Measurements from ENCODE around the gene MYRIP. TPM values are rescaled to one million over a fixed set of nuclear protein-coding genes. Genes with fewer than 3 reads are reported as not detected.
"Not testable (repeated sequence)": the region's sequence is repeated elsewhere in the genome, so short reads cannot be mapped to it uniquely, and the experiment has no call there.

The MYRIP gene
- total and polyA plus RNA-seq, 7 experiments from 2014 or later = not detected

GRCh38 chr3:40268802-40269524, 459.6 kb downstream of the MYRIP start:
- Mint-ChIP-seq H3K36me3 (peaks cover 0 to 33% (median 25%) of the 10 kb centered on the region in 5 donors), H3K4me3 (no peak overlapping the region), H3K27me3 (peaks cover 0 to 5% (median 0%) of the 10 kb centered on the region in 5 donors), H3K27ac (no peak overlapping the region), H3K9me3 (peaks cover 0 to 8% (median 1%) of the 10 kb centered on the region in 11 donors), H3K4me1 (peaks cover 0 to 6% (median 0%) of the 10 kb centered on the region in 7 donors)
- Histone ChIP-seq H3K36me3 (ENCODE audit: control insufficient read depth in 2 of 3, insufficient read depth in 3 of 3, low read length in 3 of 3) (no peaks in the 10 kb centered on the region), H3K4me1 (ENCODE audit: control insufficient read depth in 2 of 2, insufficient read depth in 2 of 2, low read length in 2 of 2) (no peaks in the 10 kb centered on the region), H3K27me3 (ENCODE audit: control insufficient read depth in 2 of 2, insufficient read depth in 2 of 2, low read length in 2 of 2) (no peaks in the 10 kb centered on the region), H3K9me3 (ENCODE audit: control insufficient read depth in 2 of 3, low read length in 3 of 3) (no peaks in the 10 kb centered on the region), H3K4me3 (ENCODE audit: low read length) (no peak overlapping the region), H3K27ac (ENCODE audit: low read depth, low read length) (no peak overlapping the region)
- intact Hi-C loops (cut with micrococcal nuclease) = no loop called here
- DNase-seq = no peak
- POLR2A ChIA-PET = no interaction called here
- no peak for ATAC-seq
- CTCF ChIA-PET = no interaction called here

- no peak overlapping the region for H3K27ac Mint-ChIP-seq
Observed at GRCh38 chr3:40278791-40279190, 469.4 kb downstream of the MYRIP start.

GRCh38 chr3:40281995-40282394, 472.6 kb downstream of the MYRIP start:
- H3K4me3 Mint-ChIP-seq = no peak overlapping the region
- POLR2A ChIA-PET = no interaction called here
- CTCF ChIA-PET = no interaction called here
- H3K36me3 ChIP-seq (ENCODE audit: control insufficient read depth in 2 of 3, insufficient read depth in 3 of 3, low read length in 3 of 3) = no peaks in the 10 kb centered on the region
- peaks cover 0 to 6% (median 0%) of the 10 kb centered on the region in 7 donors for H3K4me1 Mint-ChIP-seq
- no peak for ATAC-seq
- no peaks in the 10 kb centered on the region for H3K27me3 ChIP-seq (ENCODE audit: control insufficient read depth in 2 of 2, insufficient read depth in 2 of 2, low read length in 2 of 2)
- H3K4me3 ChIP-seq (ENCODE audit: low read length) = no peak overlapping the region
- no peaks in the 10 kb centered on the region for H3K9me3 ChIP-seq (ENCODE audit: control insufficient read depth in 2 of 3, low read length in 3 of 3)
- H3K27ac ChIP-seq (ENCODE audit: low read depth, low read length) = no peak overlapping the region
- DNase-seq = no peak
- no peaks in the 10 kb centered on the region for H3K4me1 ChIP-seq (ENCODE audit: control insufficient read depth in 2 of 2, insufficient read depth in 2 of 2, low read length in 2 of 2)
- H3K27ac Mint-ChIP-seq = no peak overlapping the region
- H3K9me3 Mint-ChIP-seq = peaks cover 0 to 10% (median 4%) of the 10 kb centered on the region in 11 donors
- intact Hi-C loops (cut with micrococcal nuclease) = no loop called here
- H3K36me3 Mint-ChIP-seq = peaks cover 0 to 26% (median 11%) of the 10 kb centered on the region in 5 donors
- peaks cover 0 to 6% (median 0%) of the 10 kb centered on the region in 5 donors for H3K27me3 Mint-ChIP-seq

More at GRCh38 chr3:40278791-40279190, 469.4 kb downstream of the MYRIP start:
- H3K36me3 ChIP-seq (ENCODE audit: control insufficient read depth in 2 of 3, insufficient read depth in 3 of 3, low read length in 3 of 3) = no peaks in the 10 kb centered on the region
- no peaks in the 10 kb centered on the region for H3K9me3 ChIP-seq (ENCODE audit: control insufficient read depth in 2 of 3, low read length in 3 of 3)
- H3K27ac ChIP-seq (ENCODE audit: low read depth, low read length) = no peak overlapping the region
- H3K9me3 Mint-ChIP-seq = peaks cover 0 to 11% (median 3%) of the 10 kb centered on the region in 11 donors
- H3K27me3 ChIP-seq (ENCODE audit: control insufficient read depth in 2 of 2, insufficient read depth in 2 of 2, low read length in 2 of 2) = no peaks in the 10 kb centered on the region
- CTCF ChIA-PET = no interaction called here
- DNase-seq (no peak), ATAC-seq (no peak)
- POLR2A ChIA-PET = no interaction called here
- peaks cover 0 to 11% (median 0%) of the 10 kb centered on the region in 5 donors for H3K27me3 Mint-ChIP-seq
- intact Hi-C loops (cut with micrococcal nuclease) = no loop called here
- peaks cover 0 to 18% (median 15%) of the 10 kb centered on the region in 5 donors for H3K36me3 Mint-ChIP-seq
- no peak overlapping the region for H3K4me3 Mint-ChIP-seq
- H3K4me1 ChIP-seq (ENCODE audit: control insufficient read depth in 2 of 2, insufficient read depth in 2 of 2, low read length in 2 of 2) = no peaks in the 10 kb centered on the region
- peaks cover 0 to 6% (median 3%) of the 10 kb centered on the region in 7 donors for H3K4me1 Mint-ChIP-seq
- no peak overlapping the region for H3K4me3 ChIP-seq (ENCODE audit: low read length)

- DNase-seq; H3K27me3 Mint-ChIP-seq; H3K9me3 ChIP-seq (ENCODE audit: control insufficient read depth in 2 of 3, low read length in 3 of 3); H3K27ac Mint-ChIP-seq; ATAC-seq; H3K4me3 ChIP-seq (ENCODE audit: low read length); H3K4me3 Mint-ChIP-seq; intact Hi-C loops (cut with micrococcal nuclease); H3K27me3 ChIP-seq (ENCODE audit: control insufficient read depth in 2 of 2, insufficient read depth in 2 of 2, low read length in 2 of 2); H3K27ac ChIP-seq (ENCODE audit: low read depth, low read length); H3K4me1 Mint-ChIP-seq; CTCF ChIA-PET; H3K9me3 Mint-ChIP-seq; POLR2A ChIA-PET; H3K36me3 ChIP-seq (ENCODE audit: control insufficient read depth in 2 of 3, insufficient read depth in 3 of 3, low read length in 3 of 3); H3K4me1 ChIP-seq (ENCODE audit: control insufficient read depth in 2 of 2, insufficient read depth in 2 of 2, low read length in 2 of 2): not testable (repeated sequence)
- H3K36me3 Mint-ChIP-seq = peaks cover 0 to 24% (median 9%) of the 10 kb centered on the region in 5 donors
Observed at GRCh38 chr3:40283057-40283456, 473.6 kb downstream of the MYRIP start.

GRCh38 chr3:40287248-40287647, 477.8 kb downstream of the MYRIP start:
- H3K4me1 Mint-ChIP-seq = no peaks in the 10 kb centered on the region
- Histone ChIP-seq H3K9me3 (ENCODE audit: control insufficient read depth in 2 of 3, low read length in 3 of 3) (no peaks in the 10 kb centered on the region), H3K36me3 (ENCODE audit: control insufficient read depth in 2 of 3, insufficient read depth in 3 of 3, low read length in 3 of 3) (peaks cover 0 to 8% (median 0%) of the 10 kb centered on the region in 3 experiments), H3K27ac (ENCODE audit: low read depth, low read length) (no peak overlapping the region), H3K4me3 (ENCODE audit: low read length) (no peak overlapping the region), H3K4me1 (ENCODE audit: control insufficient read depth in 2 of 2, insufficient read depth in 2 of 2, low read length in 2 of 2) (no peaks in the 10 kb centered on the region), H3K27me3 (ENCODE audit: control insufficient read depth in 2 of 2, insufficient read depth in 2 of 2, low read length in 2 of 2) (no peaks in the 10 kb centered on the region)
- ATAC-seq (no peak), DNase-seq (no peak)
- intact Hi-C loops (cut with micrococcal nuclease) = no loop called here
- peaks cover 1 to 10% (median 5%) of the 10 kb centered on the region in 11 donors for H3K9me3 Mint-ChIP-seq
- ChIA-PET POLR2A (no interaction called here), CTCF (interaction anchor here (0.7 kb wide), 1 partner anchor 1873 kb away, joined by 3 read pairs; no protein-coding TSS in a partner anchor)
- no peaks in the 10 kb centered on the region for H3K27me3 Mint-ChIP-seq
- peaks cover 4 to 45% (median 35%) of the 10 kb centered on the region in 5 donors for H3K36me3 Mint-ChIP-seq
- H3K27ac Mint-ChIP-seq = no peak overlapping the region
- no peak overlapping the region for H3K4me3 Mint-ChIP-seq

GRCh38 chr3:40290396-40290795, 481.0 kb downstream of the MYRIP start:
- H3K9me3 Mint-ChIP-seq = peaks cover 1 to 7% (median 4%) of the 10 kb centered on the region in 11 donors
- no peak overlapping the region for H3K4me3 ChIP-seq (ENCODE audit: low read length)
- DNase-seq (no peak), ATAC-seq (peak; percentile 46)
- H3K36me3 ChIP-seq (ENCODE audit: control insufficient read depth in 2 of 3, insufficient read depth in 3 of 3, low read length in 3 of 3) = peaks cover 0 to 14% (median 0%) of the 10 kb centered on the region in 3 experiments
- ChIA-PET CTCF (interaction anchor here (0.6 kb wide), 1 partner anchor 896 kb away, joined by 3 read pairs; no protein-coding TSS in a partner anchor), POLR2A (no interaction called here)
- H3K4me1 ChIP-seq (ENCODE audit: control insufficient read depth in 2 of 2, insufficient read depth in 2 of 2, low read length in 2 of 2) = no peaks in the 10 kb centered on the region
- no peaks in the 10 kb centered on the region for H3K9me3 ChIP-seq (ENCODE audit: control insufficient read depth in 2 of 3, low read length in 3 of 3)
- no peaks in the 10 kb centered on the region for H3K27me3 ChIP-seq (ENCODE audit: control insufficient read depth in 2 of 2, insufficient read depth in 2 of 2, low read length in 2 of 2)
- H3K4me3 Mint-ChIP-seq = no peak overlapping the region
- H3K36me3 Mint-ChIP-seq = peaks cover 4 to 72% (median 49%) of the 10 kb centered on the region in 5 donors
- H3K4me1 Mint-ChIP-seq = peaks cover 0 to 2% (median 0%) of the 10 kb centered on the region in 7 donors
- H3K27ac ChIP-seq (ENCODE audit: low read depth, low read length) = no peak overlapping the region
- H3K27ac Mint-ChIP-seq = peak overlapping the region in 1 of 9 donors; percentile 36
- intact Hi-C loops (cut with micrococcal nuclease) = no loop called here
- H3K27me3 Mint-ChIP-seq = no peaks in the 10 kb centered on the region

GRCh38 chr3:40291471-40291870, 482.1 kb downstream of the MYRIP start:
- no peaks in the 10 kb centered on the region for H3K27me3 Mint-ChIP-seq

More at GRCh38 chr3:40291471-40291870, 482.1 kb downstream of the MYRIP start:
- ChIA-PET CTCF (no interaction called here), POLR2A (no interaction called here)
- H3K4me3 Mint-ChIP-seq = no peak overlapping the region
- H3K27ac Mint-ChIP-seq = no peak overlapping the region
- DNase-seq (no peak), ATAC-seq (no peak)
- H3K9me3 Mint-ChIP-seq = peaks cover 0 to 6% (median 2%) of the 10 kb centered on the region in 11 donors
- peaks cover 4 to 71% (median 48%) of the 10 kb centered on the region in 5 donors for H3K36me3 Mint-ChIP-seq
- Histone ChIP-seq H3K4me1 (ENCODE audit: control insufficient read depth in 2 of 2, insufficient read depth in 2 of 2, low read length in 2 of 2) (no peaks in the 10 kb centered on the region), H3K9me3 (ENCODE audit: control insufficient read depth in 2 of 3, low read length in 3 of 3) (no peaks in the 10 kb centered on the region), H3K4me3 (ENCODE audit: low read length) (no peak overlapping the region), H3K36me3 (ENCODE audit: control insufficient read depth in 2 of 3, insufficient read depth in 3 of 3, low read length in 3 of 3) (peaks cover 0 to 14% (median 0%) of the 10 kb centered on the region in 3 experiments), H3K27ac (ENCODE audit: low read depth, low read length) (no peak overlapping the region), H3K27me3 (ENCODE audit: control insufficient read depth in 2 of 2, insufficient read depth in 2 of 2, low read length in 2 of 2) (no peaks in the 10 kb centered on the region)
- peaks cover 0 to 2% (median 0%) of the 10 kb centered on the region in 7 donors for H3K4me1 Mint-ChIP-seq
- intact Hi-C loops (cut with micrococcal nuclease) = no loop called here
